GM21447 (cell line): ENCODE data around the gene TBC1D10B.

Source experiments
- ATAC-seq: cut with Tn5 transposase; IDR thresholded peaks from one replicate; pipeline ENCODE4 v1.9.1; 2021; ENCODE audit not compliant: unreplicated experiment

TBC1D10B gene, protein sequence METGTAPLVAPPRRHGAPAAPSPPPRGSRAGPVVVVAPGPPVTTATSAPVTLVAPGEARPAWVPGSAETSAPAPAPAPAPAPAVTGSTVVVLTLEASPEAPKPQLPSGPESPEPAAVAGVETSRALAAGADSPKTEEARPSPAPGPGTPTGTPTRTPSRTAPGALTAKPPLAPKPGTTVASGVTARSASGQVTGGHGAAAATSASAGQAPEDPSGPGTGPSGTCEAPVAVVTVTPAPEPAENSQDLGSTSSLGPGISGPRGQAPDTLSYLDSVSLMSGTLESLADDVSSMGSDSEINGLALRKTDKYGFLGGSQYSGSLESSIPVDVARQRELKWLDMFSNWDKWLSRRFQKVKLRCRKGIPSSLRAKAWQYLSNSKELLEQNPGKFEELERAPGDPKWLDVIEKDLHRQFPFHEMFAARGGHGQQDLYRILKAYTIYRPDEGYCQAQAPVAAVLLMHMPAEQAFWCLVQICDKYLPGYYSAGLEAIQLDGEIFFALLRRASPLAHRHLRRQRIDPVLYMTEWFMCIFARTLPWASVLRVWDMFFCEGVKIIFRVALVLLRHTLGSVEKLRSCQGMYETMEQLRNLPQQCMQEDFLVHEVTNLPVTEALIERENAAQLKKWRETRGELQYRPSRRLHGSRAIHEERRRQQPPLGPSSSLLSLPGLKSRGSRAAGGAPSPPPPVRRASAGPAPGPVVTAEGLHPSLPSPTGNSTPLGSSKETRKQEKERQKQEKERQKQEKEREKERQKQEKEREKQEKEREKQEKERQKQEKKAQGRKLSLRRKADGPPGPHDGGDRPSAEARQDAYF

DNA sequence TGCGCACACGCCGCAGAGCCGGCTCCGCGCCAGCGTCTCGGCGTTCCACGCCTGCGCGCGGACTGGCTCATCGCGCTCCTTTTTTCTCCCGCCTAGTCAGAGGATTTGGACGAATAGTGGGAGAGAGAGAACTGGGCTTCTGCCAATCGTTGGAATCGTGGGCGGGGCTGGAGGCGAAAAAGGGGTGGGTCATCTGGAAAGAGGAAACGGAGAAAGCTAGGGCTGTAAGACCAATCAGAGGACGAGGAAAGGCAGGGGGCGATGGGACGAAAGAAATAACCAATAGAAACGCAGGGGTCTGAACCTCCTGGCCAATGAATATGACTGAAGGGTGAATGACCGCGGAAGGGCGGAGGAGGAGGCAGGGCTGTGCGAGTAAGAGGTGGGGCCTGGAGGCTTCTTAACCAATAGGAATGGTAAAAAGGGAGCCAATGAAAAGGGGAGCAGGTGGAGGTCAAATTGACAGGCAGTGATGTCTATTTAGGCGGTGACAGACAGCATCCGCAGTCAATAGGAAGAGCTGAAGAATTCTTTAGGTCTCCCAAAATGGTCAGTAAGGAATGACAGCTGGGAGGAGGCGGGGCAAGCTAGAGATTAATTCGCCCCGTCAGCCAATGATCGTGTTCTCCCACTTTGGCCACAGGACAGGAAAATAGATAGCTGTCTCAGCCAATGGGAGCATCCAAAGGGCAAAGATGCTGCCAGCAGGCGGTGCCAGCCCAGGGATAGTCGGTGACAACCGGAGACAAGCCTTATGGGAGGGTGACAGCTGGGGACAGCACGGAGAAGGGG lies at the start of gene TBC1D10B:
TBC1D10B (minus strand) TSS at position 39 of the 792 bp plus-strand sequence. CDS start 311 bp downstream, outside the sequence.
- ATAC-seq, result peak; percentile 78

- ATAC-seq, result no peak
These were observed 48.3 kb upstream of the TBC1D10B start for GRCh38 chr16:30418350-30419181.

GRCh38 chr16:30417529-30418349 lies 47.4 kb upstream of the TBC1D10B start:
- ATAC-seq, result peak; percentile 63

- ATAC-seq, result no peak
These were observed 46.6 kb upstream of the TBC1D10B start for GRCh38 chr16:30416624-30417528.

DNA sequence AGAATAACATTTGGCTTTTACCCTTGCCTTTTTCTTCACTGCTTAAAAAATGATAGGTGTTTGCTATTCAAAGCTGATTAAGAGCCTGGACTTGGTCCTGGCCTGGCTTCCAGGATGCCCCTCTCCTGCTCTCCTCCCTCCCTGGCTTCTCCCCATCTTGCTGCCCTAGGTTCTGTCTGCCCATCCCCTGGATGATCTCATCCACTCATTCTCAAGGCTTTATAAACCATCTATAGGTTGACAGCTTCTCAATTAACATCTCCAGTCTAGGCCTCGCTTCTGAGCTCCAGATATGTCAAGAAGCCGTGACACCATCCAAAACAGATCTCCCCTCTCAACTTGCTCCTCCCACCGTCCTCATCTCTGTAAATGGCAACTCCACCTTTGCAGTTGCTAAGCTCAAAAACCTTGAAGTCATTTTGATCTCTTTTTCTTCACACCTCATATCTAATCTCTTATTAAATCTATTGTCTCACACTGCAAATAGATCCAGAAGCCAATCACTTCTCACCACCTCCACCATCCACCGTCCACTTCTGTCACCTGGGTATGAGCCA lies 45.8 kb upstream of the TBC1D10B start:
- ATAC-seq, result no peak

- no peak for ATAC-seq
These were observed 43.9 kb upstream of the TBC1D10B start for GRCh38 chr16:30414159-30414558.

- ATAC-seq, result no peak
These were observed 43.0 kb upstream of the TBC1D10B start for GRCh38 chr16:30413112-30413806.

DNA sequence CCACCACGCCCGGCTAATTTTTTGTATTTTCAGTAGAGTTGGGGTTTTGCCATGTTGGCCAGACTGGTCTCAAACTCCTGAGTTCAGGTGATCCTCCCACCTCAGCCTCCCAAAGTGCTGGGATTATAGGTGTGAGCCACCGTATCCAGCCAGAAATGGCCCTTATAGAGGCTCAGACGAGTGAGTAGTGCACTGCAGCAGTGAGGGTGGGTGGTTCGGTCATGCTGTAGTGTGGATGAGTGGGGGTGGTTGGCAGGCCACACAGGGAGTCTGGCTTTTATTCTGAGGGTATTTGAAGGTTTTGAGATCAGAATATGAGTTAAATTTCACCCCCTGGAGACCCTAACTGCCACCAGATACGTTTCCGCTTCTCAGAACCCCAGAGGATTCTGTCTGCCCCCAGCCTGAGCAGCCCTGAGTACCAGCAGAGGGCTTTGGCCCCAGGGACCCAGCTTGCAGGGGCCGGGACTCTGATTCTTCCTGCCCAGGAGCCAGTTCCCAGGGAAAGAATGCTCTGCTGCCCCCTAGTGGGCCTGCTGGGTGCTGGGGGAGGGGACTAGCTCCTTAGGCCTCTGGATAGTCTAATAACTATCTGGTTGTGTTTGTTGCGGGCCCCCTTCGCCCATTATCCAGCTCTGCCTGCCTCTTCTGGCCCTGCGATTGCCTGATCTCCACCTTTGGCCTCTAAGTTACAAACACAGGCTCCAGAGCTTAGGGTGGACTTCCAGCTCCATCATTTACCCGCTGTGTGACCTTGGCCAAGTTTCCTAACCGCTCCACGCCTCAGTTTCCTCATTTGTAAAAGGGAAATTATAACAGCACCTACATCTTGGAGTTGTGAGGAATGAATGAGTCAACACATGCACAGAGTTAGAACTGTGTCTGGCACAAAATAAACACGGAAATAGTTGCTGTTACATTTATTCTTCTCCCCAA lies 39.1 kb upstream of the TBC1D10B start:
- ATAC-seq, result peak; percentile 49

DNA sequence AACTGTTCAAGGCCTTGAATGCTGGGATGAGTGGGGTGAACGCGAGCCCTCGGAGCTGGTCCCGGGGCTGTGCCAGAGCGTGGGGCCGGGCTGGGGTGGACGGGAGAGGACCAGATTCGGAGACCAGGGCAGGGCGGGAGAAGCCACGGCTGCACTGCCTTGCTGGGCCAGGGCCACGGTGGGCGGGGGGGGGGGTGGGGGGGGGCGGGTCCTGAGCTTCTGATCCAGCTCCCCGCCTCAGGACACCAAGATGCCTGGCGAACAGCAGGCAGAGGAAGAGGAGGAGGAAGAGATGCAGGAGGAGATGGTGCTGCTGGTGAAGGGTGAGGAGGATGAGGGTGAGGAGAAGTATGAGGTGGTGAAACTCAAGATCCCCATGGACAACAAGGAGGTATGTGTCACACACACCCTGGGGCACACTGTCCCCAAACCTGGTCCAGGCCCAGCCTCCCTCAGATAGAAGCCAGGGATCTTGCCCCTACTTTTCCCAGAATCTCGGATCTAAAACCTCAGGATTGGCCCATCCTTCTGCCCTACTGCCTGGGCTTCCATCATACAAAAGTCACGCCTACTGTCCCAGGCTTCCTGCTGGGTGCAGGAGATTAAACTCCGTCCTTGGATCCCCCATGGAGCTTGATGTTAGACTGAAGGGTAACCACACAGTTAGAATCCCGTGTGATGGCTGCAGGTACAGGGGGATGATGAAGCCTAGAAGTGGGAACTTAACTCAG lies 37.7 kb upstream of the TBC1D10B start:
- ATAC-seq, result peak; percentile 5

- peak; percentile 70 for ATAC-seq
These were observed 37.0 kb upstream of the TBC1D10B start, which contains the start of gene ZNF771 for GRCh38 chr16:30407102-30407803. Gene ZNF771, plus strand, starts transcription at chr16:30407606. Its CDS starts 448 bp downstream, at chr16:30408054.

DNA sequence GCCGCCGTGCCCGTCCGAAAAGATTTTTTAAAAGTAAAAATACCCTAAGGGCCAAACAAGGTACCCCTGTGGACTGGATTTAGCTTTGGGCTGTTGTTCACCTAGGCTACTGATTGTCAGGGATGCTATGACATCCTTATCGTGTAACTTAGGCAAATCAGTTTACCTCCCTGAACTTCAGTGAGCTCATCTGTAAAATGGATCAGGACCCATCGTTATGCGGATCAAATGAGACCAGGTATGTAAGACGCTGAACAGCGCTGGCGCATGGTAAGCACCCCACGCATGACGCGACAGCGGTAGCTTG lies 36.5 kb upstream of the TBC1D10B start:
- no peak for ATAC-seq

DNA sequence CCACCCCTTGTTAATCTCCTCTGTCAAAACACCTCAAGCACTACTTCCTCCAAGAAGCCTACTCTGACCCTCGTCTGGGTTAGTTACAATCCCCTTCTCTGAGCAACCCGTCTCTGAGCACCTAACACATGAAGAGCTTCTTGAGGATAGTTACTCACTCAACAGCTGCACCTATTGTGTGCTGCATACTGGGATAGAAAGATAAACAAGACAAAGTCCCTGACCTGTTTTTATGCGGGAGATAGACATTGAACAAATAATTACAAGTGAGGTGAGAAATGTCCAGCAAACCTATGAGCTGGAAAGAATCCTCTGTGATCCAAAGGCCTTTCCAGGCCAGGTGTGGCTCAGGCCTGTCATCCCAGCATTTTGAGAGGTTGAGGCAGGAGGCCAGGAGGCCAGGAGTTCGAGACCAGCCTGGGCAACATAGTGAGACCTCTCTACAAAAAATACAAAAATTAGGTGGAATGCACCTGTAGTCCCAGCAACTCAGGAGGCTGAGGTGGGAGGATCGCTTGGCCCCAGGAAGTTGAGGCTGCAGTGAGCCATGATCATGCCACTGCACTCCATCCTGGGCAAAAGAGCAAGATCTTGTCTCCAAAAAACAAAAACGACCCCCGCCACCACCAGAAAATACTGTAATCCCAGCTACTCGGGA lies 31.6 kb upstream of the TBC1D10B start:
- no peak for ATAC-seq

- no peak for ATAC-seq
These were observed 29.3 kb upstream of the TBC1D10B start for GRCh38 chr16:30399435-30400186.
